Measurements from ENCODE around the gene FBXL20.

FBXL20 gene

DNA sequence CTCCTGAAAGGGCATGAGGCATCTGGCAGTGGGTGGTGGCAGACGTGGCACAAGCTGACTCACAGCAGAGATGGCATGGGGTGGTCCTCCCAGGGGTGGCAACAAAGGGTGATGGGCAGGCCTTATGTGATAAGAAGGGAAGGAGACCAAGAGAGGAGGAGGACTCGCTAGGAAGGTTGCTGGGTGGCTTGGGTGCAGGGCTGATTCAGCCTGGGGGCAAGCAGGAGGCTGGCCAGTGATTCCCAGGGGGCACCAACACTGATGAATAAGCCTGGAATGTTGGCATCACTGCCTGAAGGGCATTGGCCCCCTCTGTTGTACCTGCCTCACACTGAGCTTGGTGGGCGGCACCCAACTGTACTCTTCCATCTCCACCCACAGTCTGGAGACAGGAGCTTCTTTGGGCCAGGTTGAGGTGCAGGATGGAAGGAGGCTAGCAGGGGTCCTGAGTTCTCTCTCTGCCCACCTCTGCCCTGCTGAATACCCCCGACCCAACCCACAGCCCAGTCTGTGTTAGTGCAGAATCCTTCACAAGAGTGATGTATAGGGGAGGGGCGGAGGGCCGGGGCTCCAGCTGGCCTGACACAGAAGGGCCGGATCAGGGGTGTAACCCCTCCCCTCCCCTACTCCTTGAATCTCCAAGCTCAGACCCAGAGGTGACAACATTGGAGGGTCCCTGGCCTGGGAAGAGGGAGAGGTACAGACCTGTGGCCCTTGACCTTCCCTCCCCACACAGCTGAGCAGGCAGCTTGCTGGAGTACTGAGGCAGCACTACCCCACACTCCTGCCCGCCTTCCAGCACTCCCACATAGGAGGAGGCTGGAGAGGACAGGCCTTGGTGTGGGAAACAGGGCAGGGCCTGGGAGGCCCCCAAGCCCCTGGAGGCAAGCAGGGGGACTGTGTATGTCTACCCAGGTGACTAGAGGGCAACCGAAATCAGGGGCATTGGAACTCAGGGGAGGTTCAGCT lies 178.3 kb downstream of the FBXL20 start:
- no peak overlapping the region for H3K4me3 ChIP-seq (ENCODE audit: low read depth, low read length)
- DNase-seq (ENCODE audit: low read depth), result no peak
- TF ChIP-seq, protein P1, sequence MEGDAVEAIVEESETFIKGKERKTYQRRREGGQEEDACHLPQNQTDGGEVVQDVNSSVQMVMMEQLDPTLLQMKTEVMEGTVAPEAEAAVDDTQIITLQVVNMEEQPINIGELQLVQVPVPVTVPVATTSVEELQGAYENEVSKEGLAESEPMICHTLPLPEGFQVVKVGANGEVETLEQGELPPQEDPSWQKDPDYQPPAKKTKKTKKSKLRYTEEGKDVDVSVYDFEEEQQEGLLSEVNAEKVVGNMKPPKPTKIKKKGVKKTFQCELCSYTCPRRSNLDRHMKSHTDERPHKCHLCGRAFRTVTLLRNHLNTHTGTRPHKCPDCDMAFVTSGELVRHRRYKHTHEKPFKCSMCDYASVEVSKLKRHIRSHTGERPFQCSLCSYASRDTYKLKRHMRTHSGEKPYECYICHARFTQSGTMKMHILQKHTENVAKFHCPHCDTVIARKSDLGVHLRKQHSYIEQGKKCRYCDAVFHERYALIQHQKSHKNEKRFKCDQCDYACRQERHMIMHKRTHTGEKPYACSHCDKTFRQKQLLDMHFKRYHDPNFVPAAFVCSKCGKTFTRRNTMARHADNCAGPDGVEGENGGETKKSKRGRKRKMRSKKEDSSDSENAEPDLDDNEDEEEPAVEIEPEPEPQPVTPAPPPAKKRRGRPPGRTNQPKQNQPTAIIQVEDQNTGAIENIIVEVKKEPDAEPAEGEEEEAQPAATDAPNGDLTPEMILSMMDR (IDR thresholded peaks at IDR 0.05; ENCODE audit: insufficient read depth, low read depth, low read length, missing control alignments), result no peak

DNA sequence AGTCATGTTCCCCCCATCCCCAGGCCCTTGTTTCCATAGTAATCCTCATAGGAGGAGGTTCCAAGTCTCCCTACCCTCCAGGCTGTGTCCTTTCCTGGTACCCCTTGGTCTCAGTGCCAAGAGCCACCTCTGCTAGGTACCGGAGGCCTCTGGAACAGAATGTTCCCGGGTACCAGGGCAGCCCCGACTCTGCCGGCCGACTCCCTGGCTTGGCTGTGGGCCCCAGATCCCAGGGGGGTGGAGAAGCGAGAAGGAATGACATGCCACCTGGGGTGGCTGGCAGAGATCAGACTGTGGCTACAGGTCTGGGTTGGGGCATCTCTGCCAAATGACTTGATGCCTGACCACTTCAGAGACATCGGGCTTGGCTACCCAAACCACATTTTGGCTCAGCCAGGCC lies 179.3 kb downstream of the FBXL20 start:
- TF ChIP-seq, protein P1 (IDR thresholded peaks at IDR 0.05; ENCODE audit: insufficient read depth, low read depth, low read length, missing control alignments), result no peak

DNA sequence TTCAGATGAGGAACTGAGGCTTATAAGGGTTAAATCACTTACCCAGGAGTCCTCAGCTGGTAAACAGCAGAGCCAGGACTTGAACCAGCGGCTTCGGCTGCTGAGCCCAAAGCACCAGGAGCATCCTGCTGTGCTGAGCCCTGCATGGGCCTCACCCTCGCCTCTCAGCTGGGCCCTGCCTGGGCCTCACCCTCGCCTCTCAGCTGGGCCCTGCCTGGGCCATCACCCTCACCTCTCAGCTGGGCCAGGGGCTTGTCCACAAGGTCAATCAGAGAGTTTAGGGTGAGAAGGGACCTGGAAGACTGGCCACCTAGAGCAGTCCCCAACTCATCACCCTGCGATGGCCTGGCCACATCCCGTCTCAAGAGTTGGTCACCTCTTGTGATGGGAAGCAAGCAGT lies 179.9 kb downstream of the FBXL20 start:
- no peak for DNase-seq (ENCODE audit: low read depth)
- TF ChIP-seq, protein P1 (IDR thresholded peaks at IDR 0.05; ENCODE audit: insufficient read depth, low read depth, low read length, missing control alignments), result no peak
- no peak overlapping the region for H3K4me3 ChIP-seq (ENCODE audit: low read depth, low read length)

More for the DNA sequence above, 179.3 kb downstream of the FBXL20 start:
- no peak for DNase-seq (ENCODE audit: low read depth)
- no peak overlapping the region for H3K4me3 ChIP-seq (ENCODE audit: low read depth, low read length)

DNA sequence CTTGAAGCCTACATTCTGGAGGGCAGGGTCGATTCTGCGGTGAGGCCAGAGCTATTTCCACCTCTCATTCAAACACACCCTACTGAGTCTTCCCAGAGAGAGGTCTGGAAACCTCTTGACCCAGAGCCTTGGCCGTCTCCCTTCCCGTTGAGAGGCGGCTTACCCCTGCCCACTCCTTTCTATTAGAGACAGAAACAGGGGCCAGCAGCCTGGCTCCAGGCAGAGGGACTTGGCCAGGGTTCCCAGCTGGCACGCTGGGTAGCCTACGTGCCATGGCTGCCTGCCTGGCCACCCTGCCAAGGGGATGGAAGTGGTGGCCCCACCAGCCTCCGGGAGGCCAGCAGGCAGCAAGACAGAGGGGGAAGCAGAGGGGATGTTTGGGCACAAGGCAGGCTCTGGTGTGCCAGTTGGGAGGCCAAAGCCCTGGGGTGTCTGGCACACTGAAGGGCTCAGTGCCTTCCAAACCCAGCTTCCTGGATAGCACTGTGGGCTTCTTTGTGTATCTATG lies 181.7 kb downstream of the FBXL20 start:
- DNase-seq (ENCODE audit: low read depth), result no peak
- TF ChIP-seq, protein P1 (IDR thresholded peaks at IDR 0.05; ENCODE audit: insufficient read depth, low read depth, low read length, missing control alignments), result no peak
- H3K4me3 ChIP-seq (ENCODE audit: low read depth, low read length), result no peak overlapping the region

DNA sequence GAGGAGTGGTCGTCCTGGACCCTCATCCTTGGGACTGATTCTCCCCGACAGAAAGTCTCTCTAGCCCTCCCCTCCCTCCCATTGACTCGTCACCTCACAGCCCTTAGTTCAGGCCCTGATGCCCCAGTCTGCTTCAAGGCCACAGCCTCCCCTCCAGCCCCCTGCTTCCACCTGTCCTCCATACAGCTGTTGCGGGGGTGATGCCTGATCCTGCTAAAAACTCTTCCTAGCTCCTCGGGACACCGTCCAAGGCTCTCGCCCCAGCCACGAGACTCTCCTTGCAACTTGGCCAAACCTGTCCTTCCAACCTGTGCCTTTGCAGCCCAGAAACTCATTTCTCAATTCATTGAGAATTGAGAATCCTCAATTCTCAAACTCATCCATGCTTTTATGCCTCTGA lies 182.5 kb downstream of the FBXL20 start:
- no peak for DNase-seq (ENCODE audit: low read depth)
- TF ChIP-seq, protein P1 (IDR thresholded peaks at IDR 0.05; ENCODE audit: insufficient read depth, low read depth, low read length, missing control alignments), result no peak
- no peak overlapping the region for H3K4me3 ChIP-seq (ENCODE audit: low read depth, low read length)

DNA sequence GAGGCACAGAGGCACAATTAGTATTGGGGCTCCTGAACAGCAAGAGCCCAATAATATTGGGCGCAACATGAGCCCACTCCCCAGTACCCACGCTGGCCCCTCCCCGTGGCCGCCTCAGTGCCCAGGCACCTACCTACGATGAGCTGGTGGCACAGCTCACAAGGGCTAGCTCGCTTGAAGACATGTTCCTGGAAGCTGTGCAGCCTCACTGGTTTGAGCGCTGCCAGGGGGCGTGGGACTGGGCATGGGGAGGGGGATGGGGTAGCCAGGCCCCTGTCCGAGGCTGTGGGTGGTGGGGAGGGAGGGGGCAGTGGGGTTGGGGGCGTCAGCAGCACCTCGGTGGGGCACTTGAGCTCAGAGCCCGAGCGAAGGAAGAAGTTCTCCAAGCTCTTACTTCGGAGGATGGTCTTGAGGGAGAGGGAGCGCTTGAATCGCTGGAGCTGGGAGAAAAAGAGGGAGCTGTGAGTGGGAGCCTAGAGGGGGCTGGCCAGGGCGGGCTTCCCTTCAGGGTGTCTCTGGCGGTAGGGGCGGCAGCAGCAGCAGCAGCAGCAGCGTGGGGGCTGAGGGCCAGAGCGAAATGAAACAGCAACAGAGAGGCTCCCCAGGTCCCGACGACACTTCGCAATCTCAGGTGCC lies 183.6 kb downstream of the FBXL20 start:
- no peak for DNase-seq (ENCODE audit: low read depth)
- H3K4me3 ChIP-seq (ENCODE audit: low read depth, low read length), result no peak overlapping the region
- TF ChIP-seq, protein P1 (IDR thresholded peaks at IDR 0.05; ENCODE audit: insufficient read depth, low read depth, low read length, missing control alignments), result no peak

Measured in GM12865 (cell line).